Measurements from ENCODE around the gene IRF4.

The IRF4 gene

DNA sequence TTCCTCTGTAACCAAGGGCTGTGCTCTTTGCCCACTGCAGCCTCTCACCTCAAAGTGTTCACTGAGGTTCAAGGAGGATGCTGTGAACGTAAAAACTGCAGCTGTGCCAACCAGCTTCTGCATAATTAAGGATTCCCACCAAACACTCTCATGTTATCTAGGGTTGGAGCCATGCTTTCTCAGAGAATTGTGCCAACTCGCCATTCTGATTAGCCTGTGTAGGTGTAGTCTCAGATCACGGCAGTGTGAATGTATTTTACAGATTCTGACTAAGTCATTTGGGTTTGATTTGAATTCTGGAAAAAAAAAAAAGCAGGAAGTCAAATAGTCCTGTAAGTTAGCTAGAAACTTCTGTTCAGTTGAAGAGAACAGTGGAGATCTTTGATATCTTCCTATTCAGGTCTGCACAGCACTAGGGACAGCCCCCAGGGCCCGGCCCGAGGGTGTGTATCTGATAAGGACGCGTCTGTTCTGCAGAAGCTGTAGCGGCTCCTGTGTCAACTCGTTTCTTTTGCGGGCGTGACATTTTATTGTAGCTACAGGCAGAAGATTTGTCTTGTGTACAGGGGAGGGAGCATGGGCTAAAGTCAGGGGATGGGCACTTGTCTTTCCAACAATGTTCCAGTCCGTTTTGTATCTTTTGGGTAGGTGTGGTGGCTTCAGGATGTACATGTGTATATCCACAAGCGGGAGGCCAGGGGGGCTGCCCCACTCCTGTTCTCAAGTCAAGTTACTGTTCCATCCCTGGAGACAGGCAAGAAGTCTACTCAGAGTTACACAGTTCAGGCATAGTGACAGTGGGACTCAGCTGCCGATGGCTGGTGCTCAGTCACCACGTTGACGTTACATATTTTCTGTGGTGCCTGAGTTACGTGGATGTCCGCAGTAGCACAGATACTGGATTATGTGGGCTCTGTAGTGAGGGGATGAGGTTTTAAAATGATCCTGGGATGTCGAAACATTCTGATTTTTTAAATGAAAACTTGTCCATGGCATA is 12.4 kb downstream of the IRF4 start:
- POLR2A ChIA-PET = interaction anchor here (0.6 kb wide), 1 partner anchor 99 kb away, joined by 11 read pairs; no protein-coding TSS in a partner anchor
- CTCF ChIA-PET = interaction anchor here (0.9 to 9.4 kb wide), 6 partner anchors 9 to 237 kb away, joined by 3 to 114 read pairs (median 3); no protein-coding TSS in a partner anchor
- WGBS (ENCODE audit: insufficient coverage) = 99% methylated on average over 14 of the region's 19 CpGs
- H3K36me3 ChIP-seq (ENCODE audit: control insufficient read depth in 4 of 4, insufficient read depth in 4 of 4, low read length in 3 of 4) = no peaks in the 10 kb centered on the region
- H3K27ac ChIP-seq (ENCODE audit: insufficient read depth in 1 of 2, low read depth in 1 of 2, low read length in 2 of 2, poor library complexity in 1 of 2, severe bottlenecking in 2 of 2) = no peak overlapping the region
- DNase-seq = no peak
- H3K4me3 ChIP-seq (ENCODE audit: control insufficient read depth in 1 of 7, extremely low read depth in 1 of 7, insufficient read depth in 4 of 7, low read depth in 2 of 7, low read length in 6 of 7) = no peak overlapping the region
- H3K27me3 ChIP-seq (replicated peaks in 2 of 5; ENCODE audit: control insufficient read depth in 4 of 5, insufficient read depth in 5 of 5, low read length in 4 of 5) = peaks cover 0 to 12% (median 2%) of the 10 kb centered on the region in 5 experiments
- H3K9me3 ChIP-seq (ENCODE audit: control extremely low read depth in 1 of 5, control insufficient read depth in 4 of 5, insufficient read depth in 2 of 5, low read depth in 1 of 5, low read length in 4 of 5) = peaks cover 0 to 13% (median 0%) of the 10 kb centered on the region in 5 experiments
- H3K4me1 ChIP-seq (ENCODE audit: control extremely low read depth in 1 of 4, control insufficient read depth in 4 of 4, insufficient read depth in 4 of 4, low read length in 3 of 4) = peaks cover 0 to 7% (median 5%) of the 10 kb centered on the region in 4 experiments

DNA sequence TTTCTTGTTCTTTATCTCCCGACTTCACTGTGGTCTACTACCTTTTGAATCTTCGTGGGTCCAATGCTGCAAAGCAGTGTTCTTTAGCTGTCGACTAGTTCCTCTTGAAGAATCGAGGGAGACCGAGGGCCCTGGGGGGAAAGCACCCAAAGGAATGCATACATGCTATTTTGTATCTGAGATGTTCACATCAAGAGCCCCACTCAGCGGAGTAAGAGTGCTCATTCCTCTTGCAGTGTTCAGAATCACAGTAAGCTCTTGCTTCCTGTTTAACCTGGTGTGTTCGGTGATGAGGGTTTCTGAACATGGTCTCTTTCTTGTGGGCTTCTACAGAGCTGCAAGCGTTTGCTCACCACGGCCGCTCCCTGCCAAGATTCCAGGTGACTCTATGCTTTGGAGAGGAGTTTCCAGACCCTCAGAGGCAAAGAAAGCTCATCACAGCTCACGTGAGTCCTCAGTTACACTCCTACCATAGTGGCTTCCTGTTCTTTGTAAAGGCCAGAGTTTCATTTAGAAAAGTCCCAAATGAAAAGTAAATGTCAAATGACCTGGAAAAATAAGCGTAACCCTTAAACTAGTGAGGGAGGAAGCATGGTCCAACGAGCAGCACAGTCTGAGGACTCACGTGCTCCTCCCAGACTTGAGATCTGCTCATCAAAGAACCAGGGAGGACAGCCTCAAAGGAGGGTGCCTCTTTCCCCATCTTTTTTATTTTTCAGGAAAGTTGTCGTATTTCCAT is 13.3 kb downstream of the IRF4 start:
- H3K4me3 ChIP-seq (ENCODE audit: control insufficient read depth in 1 of 7, extremely low read depth in 1 of 7, insufficient read depth in 4 of 7, low read depth in 2 of 7, low read length in 6 of 7) = no peak overlapping the region
- no peak for DNase-seq
- no peaks in the 10 kb centered on the region for H3K36me3 ChIP-seq (ENCODE audit: control insufficient read depth in 4 of 4, insufficient read depth in 4 of 4, low read length in 3 of 4)
- H3K4me1 ChIP-seq (ENCODE audit: control extremely low read depth in 1 of 4, control insufficient read depth in 4 of 4, insufficient read depth in 4 of 4, low read length in 3 of 4) = peaks cover 0 to 7% (median 5%) of the 10 kb centered on the region in 4 experiments
- ChIA-PET CTCF (interaction anchor here (1.0 to 9.4 kb wide), 2 partner anchors 10 to 216 kb away, joined by 3 to 114 read pairs; no protein-coding TSS in a partner anchor), POLR2A (no interaction called here)
- no peak overlapping the region for H3K27ac ChIP-seq (ENCODE audit: insufficient read depth in 1 of 2, low read depth in 1 of 2, low read length in 2 of 2, poor library complexity in 1 of 2, severe bottlenecking in 2 of 2)
- 90% methylated on average over 14 of the region's 15 CpGs for WGBS (ENCODE audit: insufficient coverage)
- H3K9me3 ChIP-seq (ENCODE audit: control extremely low read depth in 1 of 5, control insufficient read depth in 4 of 5, insufficient read depth in 2 of 5, low read depth in 1 of 5, low read length in 4 of 5) = peaks cover 0 to 13% (median 0%) of the 10 kb centered on the region in 5 experiments
- H3K27me3 ChIP-seq (replicated peaks in 2 of 5; ENCODE audit: control insufficient read depth in 4 of 5, insufficient read depth in 5 of 5, low read length in 4 of 5) = peaks cover 0 to 10% (median 0%) of the 10 kb centered on the region in 5 experiments

DNA sequence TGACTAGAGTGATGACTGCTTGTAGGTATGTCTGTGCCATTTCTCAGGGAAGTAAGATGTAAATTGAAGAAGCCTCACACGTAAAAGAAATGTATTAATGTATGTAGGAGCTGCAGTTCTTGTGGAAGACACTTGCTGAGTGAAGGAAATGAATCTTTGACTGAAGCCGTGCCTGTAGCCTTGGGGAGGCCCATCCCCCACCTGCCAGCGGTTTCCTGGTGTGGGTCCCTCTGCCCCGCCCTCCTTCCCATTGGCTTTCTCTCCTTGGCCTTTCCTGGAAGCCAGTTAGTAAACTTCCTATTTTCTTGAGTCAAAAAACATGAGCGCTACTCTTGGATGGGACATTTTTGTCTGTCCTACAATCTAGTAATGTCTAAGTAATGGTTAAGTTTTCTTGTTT is 16.6 kb downstream of the IRF4 start:
- no peak overlapping the region for H3K4me3 ChIP-seq (ENCODE audit: control insufficient read depth in 1 of 7, extremely low read depth in 1 of 7, insufficient read depth in 4 of 7, low read depth in 2 of 7, low read length in 6 of 7)
- ChIA-PET CTCF (interaction anchor here (1.1 to 9.4 kb wide), 5 partner anchors 14 to 219 kb away, joined by 4 to 114 read pairs (median 4); no protein-coding TSS in a partner anchor), POLR2A (no interaction called here)
- no peak for DNase-seq
- no peak overlapping the region for H3K27ac ChIP-seq (ENCODE audit: insufficient read depth in 1 of 2, low read depth in 1 of 2, low read length in 2 of 2, poor library complexity in 1 of 2, severe bottlenecking in 2 of 2)
- H3K36me3 ChIP-seq (ENCODE audit: control insufficient read depth in 4 of 4, insufficient read depth in 4 of 4, low read length in 3 of 4) = no peaks in the 10 kb centered on the region
- peaks cover 0 to 13% (median 0%) of the 10 kb centered on the region in 5 experiments for H3K9me3 ChIP-seq (ENCODE audit: control extremely low read depth in 1 of 5, control insufficient read depth in 4 of 5, insufficient read depth in 2 of 5, low read depth in 1 of 5, low read length in 4 of 5)
- peaks cover 0 to 7% (median 5%) of the 10 kb centered on the region in 4 experiments for H3K4me1 ChIP-seq (ENCODE audit: control extremely low read depth in 1 of 4, control insufficient read depth in 4 of 4, insufficient read depth in 4 of 4, low read length in 3 of 4)
- 39% methylated on average over 4 of the region's 5 CpGs for WGBS (ENCODE audit: insufficient coverage)
- H3K27me3 ChIP-seq (replicated peaks in 2 of 5; ENCODE audit: control insufficient read depth in 4 of 5, insufficient read depth in 5 of 5, low read length in 4 of 5) = peaks cover 0 to 8% (median 0%) of the 10 kb centered on the region in 5 experiments

DNA sequence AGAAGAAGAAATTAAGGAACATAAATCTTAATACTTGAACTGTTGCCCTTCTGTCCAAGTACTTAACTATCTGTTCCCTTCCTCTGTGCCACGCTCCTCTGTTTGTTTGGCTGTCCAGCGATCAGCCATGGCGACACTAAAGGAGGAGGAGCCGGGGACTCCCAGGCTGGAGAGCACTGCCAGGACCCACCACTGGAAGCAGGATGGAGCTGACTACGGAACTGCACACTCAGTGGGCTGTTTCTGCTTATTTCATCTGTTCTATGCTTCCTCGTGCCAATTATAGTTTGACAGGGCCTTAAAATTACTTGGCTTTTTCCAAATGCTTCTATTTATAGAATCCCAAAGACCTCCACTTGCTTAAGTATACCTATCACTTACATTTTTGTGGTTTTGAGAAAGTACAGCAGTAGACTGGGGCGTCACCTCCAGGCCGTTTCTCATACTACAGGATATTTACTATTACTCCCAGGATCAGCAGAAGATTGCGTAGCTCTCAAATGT is 17.1 kb downstream of the IRF4 start:
- H3K9me3 ChIP-seq (ENCODE audit: control extremely low read depth in 1 of 5, control insufficient read depth in 4 of 5, insufficient read depth in 2 of 5, low read depth in 1 of 5, low read length in 4 of 5) = peaks cover 0 to 11% (median 0%) of the 10 kb centered on the region in 5 experiments
- peak overlapping the region in 1 of 7 experiments; percentile 31 for H3K4me3 ChIP-seq (ENCODE audit: control insufficient read depth in 1 of 7, extremely low read depth in 1 of 7, insufficient read depth in 4 of 7, low read depth in 2 of 7, low read length in 6 of 7)
- ChIA-PET POLR2A (interaction anchor here (0.7 kb wide), 1 partner anchor 208 kb away, joined by 3 read pairs; no protein-coding TSS in a partner anchor), CTCF (interaction anchor here (0.7 to 9.4 kb wide), 11 partner anchors 12 to 219 kb away, joined by 3 to 114 read pairs (median 4); partner anchors contain the start of gene IRF4)
- H3K27me3 ChIP-seq (replicated peaks in 2 of 5; ENCODE audit: control insufficient read depth in 4 of 5, insufficient read depth in 5 of 5, low read length in 4 of 5) = peaks cover 0 to 11% (median 0%) of the 10 kb centered on the region in 5 experiments
- 3% methylated on average over 8 of the region's 9 CpGs for WGBS (ENCODE audit: insufficient coverage)
- peaks cover 0 to 7% (median 5%) of the 10 kb centered on the region in 4 experiments for H3K4me1 ChIP-seq (ENCODE audit: control extremely low read depth in 1 of 4, control insufficient read depth in 4 of 4, insufficient read depth in 4 of 4, low read length in 3 of 4)
- DNase-seq = peak; percentile 60 to 79 (median 76)
- no peaks in the 10 kb centered on the region for H3K36me3 ChIP-seq (ENCODE audit: control insufficient read depth in 4 of 4, insufficient read depth in 4 of 4, low read length in 3 of 4)
- no peak overlapping the region for H3K27ac ChIP-seq (ENCODE audit: insufficient read depth in 1 of 2, low read depth in 1 of 2, low read length in 2 of 2, poor library complexity in 1 of 2, severe bottlenecking in 2 of 2)

DNA sequence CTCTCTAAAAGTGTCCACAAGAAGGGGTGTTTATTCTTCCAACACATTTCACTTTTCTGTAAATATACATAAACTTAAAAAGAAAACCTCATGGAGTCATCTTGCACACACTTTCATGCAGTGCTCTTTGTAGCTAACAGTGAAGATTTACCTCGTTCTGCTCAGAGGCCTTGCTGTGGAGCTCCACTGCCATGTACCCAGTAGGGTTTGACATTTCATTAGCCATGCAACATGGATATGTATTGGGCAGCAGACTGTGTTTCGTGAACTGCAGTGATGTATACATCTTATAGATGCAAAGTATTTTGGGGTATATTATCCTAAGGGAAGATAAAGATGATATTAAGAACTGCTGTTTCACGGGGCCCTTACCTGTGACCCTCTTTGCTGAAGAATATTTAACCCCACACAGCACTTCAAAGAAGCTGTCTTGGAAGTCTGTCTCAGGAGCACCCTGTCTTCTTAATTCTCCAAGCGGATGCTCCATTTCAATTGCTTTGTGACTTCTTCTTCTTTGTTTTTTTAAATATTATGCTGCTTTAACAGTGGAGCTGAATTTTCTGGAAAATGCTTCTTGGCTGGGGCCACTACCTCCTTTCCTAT is 17.9 kb downstream of the IRF4 start:
- peaks cover 0 to 11% (median 0%) of the 10 kb centered on the region in 5 experiments for H3K27me3 ChIP-seq (replicated peaks in 2 of 5; ENCODE audit: control insufficient read depth in 4 of 5, insufficient read depth in 5 of 5, low read length in 4 of 5)
- no peak overlapping the region for H3K4me3 ChIP-seq (ENCODE audit: control insufficient read depth in 1 of 7, extremely low read depth in 1 of 7, insufficient read depth in 4 of 7, low read depth in 2 of 7, low read length in 6 of 7)
- no peak overlapping the region for H3K27ac ChIP-seq (ENCODE audit: insufficient read depth in 1 of 2, low read depth in 1 of 2, low read length in 2 of 2, poor library complexity in 1 of 2, severe bottlenecking in 2 of 2)
- H3K4me1 ChIP-seq (ENCODE audit: control extremely low read depth in 1 of 4, control insufficient read depth in 4 of 4, insufficient read depth in 4 of 4, low read length in 3 of 4) = peaks cover 0 to 7% (median 5%) of the 10 kb centered on the region in 4 experiments
- H3K9me3 ChIP-seq (ENCODE audit: control extremely low read depth in 1 of 5, control insufficient read depth in 4 of 5, insufficient read depth in 2 of 5, low read depth in 1 of 5, low read length in 4 of 5) = peaks cover 0 to 8% (median 2%) of the 10 kb centered on the region in 5 experiments
- WGBS (ENCODE audit: insufficient coverage) = 83% methylated on average over 1 of the region's 4 CpGs
- ChIA-PET POLR2A (interaction anchor here (0.7 kb wide), 1 partner anchor 209 kb away, joined by 3 read pairs; no protein-coding TSS in a partner anchor), CTCF (interaction anchor here (0.7 to 9.4 kb wide), 12 partner anchors 12 to 220 kb away, joined by 3 to 114 read pairs (median 4); partner anchors contain the start of gene IRF4)
- no peaks in the 10 kb centered on the region for H3K36me3 ChIP-seq (ENCODE audit: control insufficient read depth in 4 of 4, insufficient read depth in 4 of 4, low read length in 3 of 4)
- no peak for DNase-seq

Data from common myeloid progenitor, CD34-positive (primary cell).